Osteoblast (primary cell): ENCODE results near the gene TRPC4. TPM values are rescaled to one million over a fixed set of nuclear protein-coding genes. Genes with fewer than 3 reads are reported as not detected.

Source experiments
- DNase-seq: peaks from one replicate; pipeline ENCODE4 v3.0.0; 2011; ENCODE audit warnings: low spot score, mixed read lengths; ENCODE audit not compliant: insufficient read length; ENCODE audit errors: missing footprints
- H2AFZ ChIP-seq: 2 replicates; pipeline ENCODE4 v1.6.0; 2011; ENCODE audit warnings: mild to moderate bottlenecking, low read length
- H3K27ac ChIP-seq: 2 replicates; pipeline ENCODE4 v1.5.1; 2011; ENCODE audit warnings: mild to moderate bottlenecking, low read depth, low read length, moderate library complexity
- H3K27me3 ChIP-seq: 2 replicates; pipeline ENCODE4 v1.6.0; 2012; ENCODE audit warnings: mild to moderate bottlenecking, control low read depth, inconsistent platforms, low read length, moderate library complexity; ENCODE audit not compliant: insufficient read depth
- H3K36me3 ChIP-seq: 2 replicates; pipeline ENCODE4 v1.5.1; 2011; ENCODE audit warnings: mild to moderate bottlenecking, low read length, control low read depth, moderate library complexity; ENCODE audit not compliant: insufficient read depth
- H3K4me1 ChIP-seq: 2 replicates; pipeline ENCODE4 v1.5.1; 2011; ENCODE audit warnings: mild to moderate bottlenecking, low read length, control low read depth, moderate library complexity; ENCODE audit not compliant: insufficient read depth
- H3K4me2 ChIP-seq: 2 replicates; pipeline ENCODE4 v1.6.0; 2011; ENCODE audit warnings: mild to moderate bottlenecking, low read length; ENCODE audit not compliant: insufficient read depth
- H3K4me3 ChIP-seq: fragments of 200-600 bp; sonication (generic); 3 replicates; pipeline ENCODE4 v1.5.1; 2012; ENCODE audit warnings: mild to moderate bottlenecking, low read length, inconsistent platforms; ENCODE audit not compliant: insufficient read depth
- H3K79me2 ChIP-seq: 2 replicates; pipeline ENCODE4 v1.6.0; 2012; ENCODE audit warnings: mild to moderate bottlenecking, low read length, control low read depth, inconsistent platforms; ENCODE audit not compliant: insufficient read depth
- H3K9me3 ChIP-seq: 2 replicates; pipeline ENCODE4 v1.5.1; 2011; ENCODE audit warnings: low read depth, low read length, control low read depth
- H4K20me1 ChIP-seq: 2 replicates; pipeline ENCODE4 v1.6.0; 2012; ENCODE audit warnings: mild to moderate bottlenecking, low read length, control low read depth; ENCODE audit not compliant: insufficient read depth
- CTCF ChIP-seq: IDR thresholded peaks from 2 replicates; pipeline ENCODE4 v1.5.1; 2011; ENCODE audit warnings: mild to moderate bottlenecking, low read depth, low read length, moderate library complexity; ENCODE audit errors: extremely low read depth
- total RNA-seq: library from RNA; depleted of rRNA; stranded (reverse); fragments of >200 nt; gene quantifications from 2 replicates; pipeline ENCODE4 v1.2.3, GENCODE V29; 2012

The TRPC4 gene
- total RNA-seq, 1 donor = 9.8 TPM

- H3K4me1 ChIP-seq = peaks cover 26% of the 10 kb centered on the region
- H3K27ac ChIP-seq = peak overlapping the region; percentile 89
- no peak for TF ChIP-seq CTCF
- H3K27me3 ChIP-seq = no peaks in the 10 kb centered on the region
- peak overlapping the region; percentile 37 for H2AFZ ChIP-seq
- no peaks in the 10 kb centered on the region for H4K20me1 ChIP-seq
- peaks cover 10% of the 10 kb centered on the region for H3K79me2 ChIP-seq
- peaks cover 5% of the 10 kb centered on the region for H3K36me3 ChIP-seq
- H3K9me3 ChIP-seq = no peaks in the 10 kb centered on the region
- H3K4me3 ChIP-seq = peak overlapping the region; percentile 12
- peak overlapping the region; percentile 65 for H3K4me2 ChIP-seq
- peak; percentile 47 for DNase-seq
Measured at GRCh38 chr13:37681281-37682032, 188.1 kb downstream of the TRPC4 start.

GRCh38 chr13:37680137-37680536, 189.4 kb downstream of the TRPC4 start:
- H2AFZ ChIP-seq = no peak overlapping the region
- no peaks in the 10 kb centered on the region for H3K27me3 ChIP-seq
- no peak for TF ChIP-seq CTCF
- no peak for DNase-seq
- peaks cover 10% of the 10 kb centered on the region for H3K79me2 ChIP-seq
- no peak overlapping the region for H3K4me3 ChIP-seq
- peaks cover 11% of the 10 kb centered on the region for H3K36me3 ChIP-seq
- peaks cover 25% of the 10 kb centered on the region for H3K4me1 ChIP-seq
- H3K4me2 ChIP-seq = no peak overlapping the region
- H3K9me3 ChIP-seq = no peaks in the 10 kb centered on the region
- no peaks in the 10 kb centered on the region for H4K20me1 ChIP-seq
- no peak overlapping the region for H3K27ac ChIP-seq

- Histone ChIP-seq H2AFZ (no peak overlapping the region), H3K79me2 (peaks cover 10% of the 10 kb centered on the region), H3K27ac (no peak overlapping the region), H3K9me3 (no peaks in the 10 kb centered on the region), H3K4me3 (no peak overlapping the region), H3K27me3 (no peaks in the 10 kb centered on the region), H3K36me3 (peaks cover 15% of the 10 kb centered on the region), H4K20me1 (no peaks in the 10 kb centered on the region), H3K4me1 (peaks cover 22% of the 10 kb centered on the region), H3K4me2 (no peak overlapping the region)
- DNase-seq = no peak
- TF ChIP-seq CTCF = peak; percentile 33
Measured at GRCh38 chr13:37679043-37679442, 190.5 kb downstream of the TRPC4 start.

GRCh38 chr13:37669845-37670244, 199.7 kb downstream of the TRPC4 start:
- no peak overlapping the region for H2AFZ ChIP-seq
- DNase-seq = no peak
- H4K20me1 ChIP-seq = no peaks in the 10 kb centered on the region
- H3K4me2 ChIP-seq = no peak overlapping the region
- no peak overlapping the region for H3K27ac ChIP-seq
- no peak for TF ChIP-seq CTCF
- H3K36me3 ChIP-seq = peaks cover 21% of the 10 kb centered on the region
- no peak overlapping the region for H3K4me3 ChIP-seq
- H3K27me3 ChIP-seq = no peaks in the 10 kb centered on the region
- H3K4me1 ChIP-seq = no peaks in the 10 kb centered on the region
- H3K9me3 ChIP-seq = no peaks in the 10 kb centered on the region
- H3K79me2 ChIP-seq = no peaks in the 10 kb centered on the region
